Osteocyte (in vitro differentiated cells): ENCODE results near the gene PTBP1. TPM values are rescaled to one million over a fixed set of nuclear protein-coding genes. Genes with fewer than 3 reads are reported as not detected.

Experiments used
- DNase-seq: peaks from one replicate; pipeline ENCODE4 v3.0.0; 2021; ENCODE audit warnings: mixed read lengths; ENCODE audit not compliant: unreplicated experiment; ENCODE audit errors: extremely low spot score
- H3K27ac Mint-ChIP-seq: one replicate; pipeline ENCODE4 v1.8.0; 2021; ENCODE audit warnings: mild to moderate bottlenecking, mixed read lengths; ENCODE audit not compliant: unreplicated experiment
- H3K27me3 Mint-ChIP-seq: one replicate; pipeline ENCODE4 v1.8.0; 2021; ENCODE audit warnings: mixed read lengths; ENCODE audit not compliant: unreplicated experiment
- H3K36me3 Mint-ChIP-seq: one replicate; pipeline ENCODE4 v1.8.0; 2021; ENCODE audit warnings: mixed read lengths; ENCODE audit not compliant: unreplicated experiment
- H3K4me1 Mint-ChIP-seq: one replicate; pipeline ENCODE4 v1.8.0; 2021; ENCODE audit warnings: mixed read lengths; ENCODE audit not compliant: unreplicated experiment
- H3K4me3 Mint-ChIP-seq: one replicate; pipeline ENCODE4 v1.8.0; 2021; ENCODE audit warnings: mild to moderate bottlenecking, moderate library complexity, mixed read lengths; ENCODE audit not compliant: unreplicated experiment
- H3K9me3 Mint-ChIP-seq: one replicate; pipeline ENCODE4 v1.8.0; 2021; ENCODE audit warnings: mixed read lengths; ENCODE audit not compliant: unreplicated experiment
- total RNA-seq: library from RNA; stranded (reverse); gene quantifications from 2 replicates; pipeline ENCODE4 v1.2.1, GENCODE V29; 2021
- TF ChIP-seq, protein P1 (sequence below): fragments of 200-600 bp; sonication (generic); IDR thresholded peaks from 2 replicates; pipeline ENCODE4 v1.5.0; 2021; ENCODE audit warnings: antibody characterized with exemption, mild to moderate bottlenecking, moderate library complexity

The PTBP1 gene
- total RNA-seq, 1 donor from 2014 or later, result 370 TPM

GRCh38 chr19:811506-812048, 14.3 kb downstream of the PTBP1 start:
- DNase-seq, result no peak
- Mint-ChIP-seq H3K4me3 (no peak overlapping the region), H3K36me3 (peaks cover 27% of the 10 kb centered on the region), H3K27me3 (no peaks in the 10 kb centered on the region), H3K9me3 (no peaks in the 10 kb centered on the region), H3K27ac (no peak overlapping the region), H3K4me1 (peaks cover 6% of the 10 kb centered on the region)
- TF ChIP-seq, protein P1, sequence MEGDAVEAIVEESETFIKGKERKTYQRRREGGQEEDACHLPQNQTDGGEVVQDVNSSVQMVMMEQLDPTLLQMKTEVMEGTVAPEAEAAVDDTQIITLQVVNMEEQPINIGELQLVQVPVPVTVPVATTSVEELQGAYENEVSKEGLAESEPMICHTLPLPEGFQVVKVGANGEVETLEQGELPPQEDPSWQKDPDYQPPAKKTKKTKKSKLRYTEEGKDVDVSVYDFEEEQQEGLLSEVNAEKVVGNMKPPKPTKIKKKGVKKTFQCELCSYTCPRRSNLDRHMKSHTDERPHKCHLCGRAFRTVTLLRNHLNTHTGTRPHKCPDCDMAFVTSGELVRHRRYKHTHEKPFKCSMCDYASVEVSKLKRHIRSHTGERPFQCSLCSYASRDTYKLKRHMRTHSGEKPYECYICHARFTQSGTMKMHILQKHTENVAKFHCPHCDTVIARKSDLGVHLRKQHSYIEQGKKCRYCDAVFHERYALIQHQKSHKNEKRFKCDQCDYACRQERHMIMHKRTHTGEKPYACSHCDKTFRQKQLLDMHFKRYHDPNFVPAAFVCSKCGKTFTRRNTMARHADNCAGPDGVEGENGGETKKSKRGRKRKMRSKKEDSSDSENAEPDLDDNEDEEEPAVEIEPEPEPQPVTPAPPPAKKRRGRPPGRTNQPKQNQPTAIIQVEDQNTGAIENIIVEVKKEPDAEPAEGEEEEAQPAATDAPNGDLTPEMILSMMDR, result no peak

DNA sequence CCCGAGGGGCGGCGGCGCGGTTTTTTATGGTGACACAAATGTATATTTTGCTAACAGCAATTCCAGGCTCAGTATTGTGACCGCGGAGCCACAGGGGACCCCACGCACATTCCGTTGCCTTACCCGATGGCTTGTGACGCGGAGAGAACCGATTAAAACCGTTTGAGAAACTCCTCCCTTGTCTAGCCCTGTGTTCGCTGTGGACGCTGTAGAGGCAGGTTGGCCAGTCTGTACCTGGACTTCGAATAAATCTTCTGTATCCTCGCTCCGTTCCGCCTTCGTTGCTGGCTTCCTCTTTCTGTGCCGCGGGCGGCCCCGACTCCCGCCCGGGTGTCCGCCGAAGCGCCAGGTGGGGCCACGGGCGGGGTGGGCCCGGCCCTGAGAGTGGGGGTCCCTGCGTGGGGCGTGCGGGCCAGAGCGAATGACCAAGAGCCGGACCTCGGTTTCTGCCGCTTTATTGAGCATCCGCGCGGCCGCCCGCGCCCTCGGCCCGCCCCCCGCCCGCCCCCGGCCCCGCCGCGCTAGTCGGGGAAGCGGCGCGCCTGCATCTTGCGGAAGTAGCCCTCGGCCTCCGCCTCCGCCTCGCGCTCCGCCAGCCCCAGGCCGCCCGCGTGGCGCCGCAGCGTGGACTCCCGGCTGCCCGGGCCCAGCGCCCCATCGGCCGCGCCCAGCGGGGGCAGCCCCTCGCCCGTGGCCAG, 14.9 kb downstream of the PTBP1 start:
- no peaks in the 10 kb centered on the region for H3K27me3 Mint-ChIP-seq
- no peak for DNase-seq
- H3K9me3 Mint-ChIP-seq, result no peaks in the 10 kb centered on the region
- TF ChIP-seq, protein P1, result no peak
- H3K4me1 Mint-ChIP-seq, result peaks cover 6% of the 10 kb centered on the region
- peaks cover 23% of the 10 kb centered on the region for H3K36me3 Mint-ChIP-seq
- no peak overlapping the region for H3K27ac Mint-ChIP-seq
- H3K4me3 Mint-ChIP-seq, result no peak overlapping the region

GRCh38 chr19:812747-813218, 15.5 kb downstream of the PTBP1 start:
- no peaks in the 10 kb centered on the region for H3K4me1 Mint-ChIP-seq
- no peak overlapping the region for H3K27ac Mint-ChIP-seq
- H3K4me3 Mint-ChIP-seq, result no peak overlapping the region
- TF ChIP-seq, protein P1, result no peak
- H3K36me3 Mint-ChIP-seq, result peaks cover 17% of the 10 kb centered on the region
- H3K9me3 Mint-ChIP-seq, result no peaks in the 10 kb centered on the region
- H3K27me3 Mint-ChIP-seq, result no peaks in the 10 kb centered on the region
- DNase-seq, result no peak

DNA sequence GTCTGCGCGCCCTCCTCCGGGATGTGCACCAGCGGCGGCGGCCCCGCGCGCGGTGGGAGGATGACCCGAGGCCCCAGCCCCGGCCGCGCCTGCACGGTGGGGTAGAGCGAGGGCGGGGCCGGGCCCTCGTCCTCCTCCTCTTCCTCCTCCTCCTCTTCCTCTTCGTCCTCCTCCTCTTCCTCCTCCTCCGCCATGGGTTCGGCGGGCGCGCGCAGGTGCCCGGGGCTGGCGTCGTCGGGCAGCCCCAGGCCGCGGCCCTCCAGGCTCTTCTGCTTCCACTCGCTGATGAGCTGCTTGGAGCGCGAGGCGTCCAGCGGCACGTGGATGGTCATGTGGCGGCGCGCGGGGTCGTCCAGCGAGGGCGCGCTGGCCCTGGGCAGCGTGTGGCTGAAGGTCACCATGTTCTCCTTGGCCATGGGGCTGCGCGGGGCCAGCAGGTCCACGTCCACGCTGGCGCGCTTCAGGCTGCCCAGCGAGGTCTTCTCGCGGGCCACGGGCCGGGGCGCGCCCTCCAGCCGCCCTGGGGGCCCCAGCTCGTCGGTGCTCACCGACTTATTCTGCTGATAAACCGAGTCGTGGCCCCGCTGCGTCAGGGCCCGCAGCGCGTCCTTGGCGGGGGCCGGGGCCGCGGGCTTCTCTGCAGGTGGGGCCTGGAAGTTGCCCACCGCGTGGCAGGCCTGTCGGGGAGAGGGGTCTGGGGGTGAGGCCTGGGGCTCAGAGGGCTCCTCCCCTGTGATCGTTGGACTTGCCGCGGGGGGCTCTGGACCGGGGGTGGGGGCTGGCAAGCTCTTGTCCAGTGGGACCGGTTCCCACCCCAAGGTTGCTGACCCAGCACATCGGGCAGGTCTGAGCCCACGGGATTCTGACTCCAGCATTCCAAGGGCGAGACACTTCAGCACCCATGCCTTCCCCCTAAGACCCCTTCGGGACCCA, 16.2 kb downstream of the PTBP1 start:
- Mint-ChIP-seq H3K36me3 (peaks cover 15% of the 10 kb centered on the region), H3K27me3 (no peaks in the 10 kb centered on the region), H3K4me3 (no peak overlapping the region), H3K4me1 (no peaks in the 10 kb centered on the region), H3K27ac (no peak overlapping the region), H3K9me3 (no peaks in the 10 kb centered on the region)
- DNase-seq, result no peak
- TF ChIP-seq, protein P1, result no peak
